Limb (tissue), 2 donors: Measurements from ENCODE around the gene FBF1.
A peak's percentile ranks its signal among the peaks of the same experiment; 100 is the strongest.
"Not testable (repeated sequence)": the region's sequence is repeated elsewhere in the genome, so short reads cannot be mapped to it uniquely, and the experiment has no call there.

Experiments used
- DNase-seq, 2 donors: peaks; one replicate each; pipeline ENCODE4 v3.0.0-alpha.2; 2016; ENCODE audit errors: extremely low spot score in 2 of 2

Gene FBF1

GRCh38 chr17:75875182-75875939, 65.5 kb downstream of the FBF1 start:
- no peak for DNase-seq

DNA sequence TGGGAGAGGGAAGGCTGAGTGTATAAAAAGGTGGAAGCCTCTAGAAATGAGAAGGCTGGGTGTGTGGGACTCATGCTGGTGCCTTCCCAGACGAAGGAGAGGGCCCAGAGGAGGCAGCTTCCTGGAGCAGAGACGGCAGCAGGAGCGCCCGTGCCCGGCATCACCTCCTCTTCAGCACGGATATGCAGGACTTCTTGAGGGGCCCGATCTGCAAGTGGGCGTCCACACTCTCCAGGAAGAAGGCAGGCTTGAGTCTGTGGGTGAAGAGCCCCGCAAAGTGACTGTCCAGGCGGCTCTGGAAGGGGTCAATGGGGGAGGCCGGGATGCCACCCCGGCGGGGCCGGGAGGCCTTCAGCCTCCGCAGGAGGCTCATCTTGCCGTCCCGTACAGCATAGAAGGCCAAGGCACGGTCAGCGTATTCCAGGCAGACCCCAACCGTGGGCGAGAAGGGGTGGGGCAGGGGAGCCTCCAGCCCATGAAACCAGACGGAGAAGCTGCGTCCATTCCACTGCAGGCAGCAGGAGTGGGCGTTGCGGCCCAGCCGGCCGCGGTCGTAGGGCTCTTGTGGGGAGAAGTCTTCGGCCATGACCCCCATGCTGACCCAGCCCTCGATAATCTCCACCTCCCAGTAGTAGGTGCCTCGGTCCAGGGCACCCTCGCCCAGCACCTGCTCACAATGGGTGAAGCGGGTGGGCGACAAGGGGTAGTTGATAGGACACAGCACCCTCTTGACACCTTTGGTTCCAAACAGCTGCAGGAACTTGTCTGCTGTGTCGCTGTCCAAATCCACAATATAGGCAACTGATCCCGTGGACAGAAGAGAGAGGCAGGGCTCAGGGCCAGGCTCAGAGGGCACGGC, 66.3 kb downstream of the FBF1 start:
- peak in 1 of 2 donors; percentile 29 for DNase-seq

GRCh38 chr17:75873587-75874322, 67.1 kb downstream of the FBF1 start:
- no peak for DNase-seq

DNA sequence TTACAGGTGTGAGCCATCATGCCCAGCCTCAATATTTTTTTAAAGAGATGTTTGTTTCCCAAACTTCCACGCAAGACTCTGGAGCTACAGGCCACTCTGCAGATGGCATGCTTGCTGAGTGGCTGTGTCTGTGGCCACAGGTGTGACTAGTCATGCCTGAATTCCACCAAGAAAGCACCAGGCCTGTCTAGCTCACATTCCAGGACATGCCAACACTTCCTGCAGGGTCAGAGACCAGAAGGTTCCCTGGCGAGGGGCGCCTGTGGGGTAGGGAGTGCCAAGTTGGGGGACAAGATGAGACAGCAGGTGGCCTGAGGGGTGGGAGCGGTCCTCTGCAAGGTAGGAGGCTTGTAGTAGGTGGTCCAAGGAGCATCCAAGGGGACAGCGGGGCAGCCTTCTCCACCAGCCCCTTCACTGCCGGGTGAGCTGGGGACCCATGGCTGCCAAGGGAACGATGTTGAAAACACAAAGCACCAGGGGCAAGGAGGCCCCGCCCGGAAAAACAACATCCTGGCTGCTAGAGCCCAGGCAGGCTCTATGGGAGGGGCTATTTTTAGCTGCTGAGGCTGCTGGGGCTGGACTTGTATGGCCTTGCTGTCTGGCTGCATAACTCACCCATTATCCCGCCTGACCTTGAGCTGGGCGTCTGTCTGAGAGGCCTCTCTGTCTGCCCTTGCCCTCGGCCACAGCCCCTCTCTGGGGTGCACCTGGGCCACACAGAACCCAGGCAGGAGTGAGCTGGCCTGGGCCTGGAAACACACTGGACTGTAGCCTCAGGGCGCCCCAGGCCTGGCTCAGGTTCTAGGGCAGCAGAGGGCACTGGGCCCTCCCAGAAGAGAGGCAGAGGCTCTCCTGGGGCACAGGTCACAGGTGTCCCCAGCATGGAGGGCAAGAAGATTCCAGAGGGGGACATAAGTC, 68.1 kb downstream of the FBF1 start:
- peak; percentile 58 to 60 for DNase-seq

DNA sequence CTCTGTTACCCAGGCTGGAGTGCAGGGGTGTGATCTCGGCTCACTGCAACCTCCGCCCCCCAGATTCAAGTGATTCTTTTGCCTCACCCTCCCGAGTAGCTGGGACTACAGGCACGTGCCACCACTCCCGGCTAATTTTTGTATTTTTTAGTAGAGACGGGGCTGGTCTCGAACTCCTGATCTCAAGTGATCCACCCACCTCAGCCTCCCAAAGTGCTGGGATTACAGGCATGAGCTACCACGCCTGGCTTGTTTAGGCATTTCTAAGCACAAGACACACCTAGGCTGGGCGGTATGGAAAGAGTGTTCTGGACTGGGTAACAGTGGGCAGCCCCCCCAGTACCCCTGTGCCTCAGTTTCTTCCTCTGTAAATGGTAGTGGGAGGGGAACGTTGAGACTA, 70.6 kb downstream of the FBF1 start:
- DNase-seq = not testable (repeated sequence)

GRCh38 chr17:75869282-75870141, 71.3 kb downstream of the FBF1 start:
- peak in 1 of 2 donors; percentile 60 for DNase-seq

DNA sequence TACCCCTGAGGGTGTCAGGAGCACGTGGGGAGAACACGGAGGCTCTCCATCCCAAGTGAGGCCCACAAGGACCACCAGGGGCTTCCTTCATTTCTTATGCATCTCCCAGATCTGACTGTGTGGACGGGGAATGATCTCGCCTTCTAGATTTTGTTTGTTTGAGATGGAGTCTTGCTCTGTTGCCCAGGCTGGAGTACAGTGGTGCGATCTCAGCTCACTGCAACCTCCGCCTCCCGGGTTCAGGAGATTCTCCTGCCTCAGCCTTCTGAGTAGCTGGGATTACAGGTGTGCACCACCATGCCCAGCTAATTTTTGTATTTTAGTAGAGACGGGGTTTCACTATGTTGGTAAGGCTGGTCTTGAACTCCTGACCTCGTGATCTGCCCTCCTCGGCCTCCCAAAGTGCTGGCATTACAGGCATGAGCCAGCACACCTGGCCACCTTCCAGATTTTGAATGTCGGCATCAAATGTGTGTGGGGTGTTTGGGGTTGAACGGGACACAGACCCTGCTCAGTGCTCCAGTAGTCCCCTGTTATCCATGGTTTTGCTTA, 72.0 kb downstream of the FBF1 start:
- DNase-seq = not testable (repeated sequence)

DNA sequence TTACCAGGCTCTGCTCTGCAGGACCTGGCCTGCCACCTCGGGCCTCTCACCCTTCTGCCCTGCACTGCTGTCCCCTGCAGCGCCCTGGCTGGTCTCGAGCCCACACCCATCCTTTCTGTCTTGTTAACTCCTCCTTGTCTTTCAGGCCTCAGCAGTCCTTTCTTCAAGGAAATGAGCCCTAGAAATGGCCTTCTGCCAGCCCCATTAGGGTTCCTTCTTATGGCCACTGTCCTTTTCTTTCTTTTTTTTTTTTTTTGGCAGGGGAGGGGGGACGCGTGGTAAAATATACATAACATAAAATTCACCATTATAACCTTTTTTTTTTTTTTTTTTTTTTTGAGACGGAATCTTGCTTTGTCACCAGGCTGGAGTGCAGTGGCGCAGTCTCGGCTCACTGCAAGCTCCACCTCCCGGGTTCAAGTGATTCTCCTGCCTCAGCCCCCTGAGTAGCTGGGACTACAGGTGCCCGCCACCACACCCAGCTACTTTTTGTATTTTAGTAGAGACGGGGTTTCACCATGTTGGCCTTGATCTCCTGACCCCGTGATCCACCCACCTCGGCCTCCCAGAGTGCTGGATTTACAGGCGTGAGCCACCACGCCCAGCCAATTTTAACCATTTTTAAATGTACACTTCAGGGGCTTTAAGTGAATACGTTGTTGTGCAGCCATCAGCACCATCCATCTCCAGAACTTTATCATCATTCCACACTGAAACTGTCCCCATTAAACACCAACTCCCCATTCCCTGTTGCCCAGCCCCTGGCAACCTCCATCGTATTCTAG, 75.2 kb downstream of the FBF1 start:
- DNase-seq = not testable (repeated sequence)

DNA sequence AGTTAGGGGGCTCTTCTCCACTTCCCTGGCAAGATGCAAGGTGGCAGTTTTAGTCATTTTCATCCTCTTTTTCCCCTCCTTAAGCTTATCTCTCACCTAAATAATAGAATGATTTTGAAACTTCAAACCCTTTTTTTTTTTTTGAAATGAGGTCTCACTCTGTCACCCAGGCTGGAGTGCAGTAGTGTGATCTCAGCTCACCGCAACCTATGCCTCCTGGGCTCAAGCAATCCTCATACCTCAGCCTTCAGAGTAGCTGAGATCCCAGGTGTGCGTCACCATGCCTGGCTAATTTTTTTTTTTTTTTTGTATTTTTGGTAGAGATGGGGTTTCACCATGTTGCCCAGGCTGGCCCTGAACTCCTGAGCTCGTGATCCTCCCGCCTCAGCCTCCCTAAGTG, 76.0 kb downstream of the FBF1 start:
- not testable (repeated sequence) for DNase-seq

DNA sequence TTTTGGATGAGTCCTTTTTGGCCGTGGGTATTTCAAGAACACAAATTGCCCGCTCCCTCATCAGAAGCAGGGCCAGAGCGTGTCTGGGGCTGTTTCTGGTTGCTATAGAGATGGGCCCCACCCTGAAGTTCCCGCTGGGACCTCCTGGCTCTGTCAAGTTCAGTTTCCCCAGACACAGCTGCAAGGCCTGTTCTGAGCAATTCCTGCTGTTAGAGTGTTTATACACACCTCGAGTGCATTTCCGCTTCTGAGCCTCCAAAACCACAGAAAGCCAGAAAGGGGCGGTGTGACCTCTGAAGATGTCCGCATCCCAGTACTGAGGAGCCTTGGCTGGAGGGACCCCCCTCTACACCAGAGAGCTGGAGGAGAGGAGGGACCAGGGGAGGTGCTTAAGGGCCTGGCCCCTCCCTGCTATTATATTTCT, 76.4 kb downstream of the FBF1 start:
- DNase-seq = peak; percentile 67 to 81

GRCh38 chr17:75861927-75862317, 78.9 kb downstream of the FBF1 start:
- no peak for DNase-seq
